Medulla oblongata (tissue), 1 donor: ENCODE data around the gene UGT1A8.

ENCODE experiments used
- DNase-seq: peaks from one replicate; pipeline ENCODE4 v3.0.0-alpha.2; 2015; ENCODE audit errors: extremely low spot score

The UGT1A8 gene

DNA sequence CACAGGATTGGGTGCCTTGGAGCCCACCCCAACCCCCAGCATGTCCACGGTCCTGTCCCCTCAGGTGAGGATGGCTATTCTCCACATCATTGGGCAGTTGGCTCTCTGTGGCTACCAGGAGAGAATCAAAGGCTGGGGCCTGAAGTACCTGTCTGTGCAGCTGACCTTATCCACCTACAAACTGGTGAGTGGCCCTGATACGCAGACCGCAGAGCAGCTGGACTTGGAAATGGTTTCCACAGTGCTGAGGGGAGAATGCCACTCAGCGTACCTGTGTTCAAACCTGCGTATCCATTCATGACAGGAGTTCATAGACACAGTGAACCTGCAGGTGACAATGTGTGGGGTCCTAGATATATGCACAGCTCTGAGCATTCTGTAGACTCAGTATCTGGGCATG is 182.3 kb downstream of the UGT1A8 start:
- DNase-seq, result no peak

DNA sequence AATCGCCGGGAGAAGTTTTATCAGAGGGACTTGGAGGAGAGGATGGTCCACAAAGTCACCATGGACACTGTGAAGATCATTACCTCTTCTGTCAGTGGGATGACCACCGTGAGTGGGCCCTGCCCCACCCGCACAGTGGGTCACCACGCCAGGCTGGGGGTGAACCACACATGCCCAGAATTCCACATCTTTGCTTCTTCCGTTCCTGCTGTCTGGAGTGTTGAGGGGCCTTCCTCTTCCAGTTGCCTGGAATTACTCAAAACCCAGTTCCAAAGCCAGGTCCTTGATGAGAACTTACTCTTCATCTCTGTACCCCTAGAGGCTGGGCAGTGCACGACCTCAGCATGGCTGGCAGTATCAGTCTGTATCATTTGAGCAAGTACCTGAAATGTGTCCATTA is 182.8 kb downstream of the UGT1A8 start:
- DNase-seq, result no peak

DNA sequence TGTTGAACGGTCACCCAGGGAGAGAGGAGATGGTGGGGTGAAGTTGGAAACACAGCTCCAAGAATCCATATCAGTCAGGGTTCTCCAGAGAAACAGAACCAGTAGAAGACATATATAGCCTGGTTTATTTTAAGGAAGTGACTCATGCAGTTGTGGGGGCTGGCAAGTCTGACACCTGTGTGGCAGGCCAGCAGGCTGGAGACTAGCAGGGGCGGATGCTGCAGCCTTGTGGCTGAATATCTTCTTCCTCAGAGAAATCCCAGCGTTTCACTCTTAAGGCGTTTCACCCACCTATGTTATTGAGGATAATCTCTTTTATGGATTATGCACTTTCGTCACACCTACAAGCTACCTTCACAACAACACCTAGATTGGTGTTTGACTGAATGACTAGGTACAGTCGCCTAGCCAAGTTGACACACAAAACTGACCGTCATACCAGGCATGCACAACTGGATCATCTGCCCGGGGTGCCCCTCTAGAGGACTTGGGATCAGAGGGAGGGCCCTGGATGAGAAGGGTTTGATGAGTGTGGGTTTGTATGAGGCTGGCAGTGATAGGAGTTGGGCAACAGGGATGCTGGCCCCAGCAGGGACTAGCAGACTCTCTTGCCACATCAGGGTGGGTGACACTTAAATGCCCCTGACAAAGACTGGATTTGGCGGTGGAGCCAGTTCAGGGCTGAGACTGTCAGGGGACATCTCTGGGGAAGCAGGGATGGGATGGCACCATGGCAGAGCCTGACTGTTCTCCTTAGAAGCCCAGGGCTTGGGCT is 184.1 kb downstream of the UGT1A8 start:
- DNase-seq, result no peak

DNA sequence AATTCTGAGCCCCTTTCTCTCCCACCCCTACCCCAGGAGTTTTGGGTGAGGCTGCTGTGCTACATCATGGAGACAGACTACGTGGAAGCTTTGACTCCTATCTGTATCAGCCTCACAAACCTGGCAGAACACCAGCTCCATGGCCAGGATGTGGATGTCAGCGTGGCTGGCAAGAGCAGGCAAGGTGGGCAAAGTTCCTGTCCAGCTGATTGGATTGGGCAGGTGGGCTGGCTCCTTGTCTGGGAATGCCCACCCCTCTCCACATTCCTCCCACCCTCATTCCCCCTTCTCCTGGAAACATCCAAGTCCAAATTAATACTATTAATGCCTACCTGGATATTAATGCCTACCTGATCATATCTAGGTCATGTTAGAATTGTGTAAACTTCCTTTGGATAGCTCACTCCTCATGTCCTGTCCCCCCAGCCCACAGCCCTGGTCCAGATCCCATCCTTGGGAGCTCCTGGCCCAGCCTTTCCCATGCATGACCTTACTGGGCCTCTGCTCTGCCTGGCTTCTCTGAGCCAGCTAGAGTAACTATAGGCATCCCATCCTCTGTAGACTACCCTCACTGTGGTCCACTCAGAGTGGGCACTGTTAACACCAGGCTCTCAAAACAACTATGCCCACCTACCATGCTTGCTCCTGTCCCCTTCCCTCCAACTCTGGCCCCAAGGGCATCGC is 184.8 kb downstream of the UGT1A8 start:
- no peak for DNase-seq

DNA sequence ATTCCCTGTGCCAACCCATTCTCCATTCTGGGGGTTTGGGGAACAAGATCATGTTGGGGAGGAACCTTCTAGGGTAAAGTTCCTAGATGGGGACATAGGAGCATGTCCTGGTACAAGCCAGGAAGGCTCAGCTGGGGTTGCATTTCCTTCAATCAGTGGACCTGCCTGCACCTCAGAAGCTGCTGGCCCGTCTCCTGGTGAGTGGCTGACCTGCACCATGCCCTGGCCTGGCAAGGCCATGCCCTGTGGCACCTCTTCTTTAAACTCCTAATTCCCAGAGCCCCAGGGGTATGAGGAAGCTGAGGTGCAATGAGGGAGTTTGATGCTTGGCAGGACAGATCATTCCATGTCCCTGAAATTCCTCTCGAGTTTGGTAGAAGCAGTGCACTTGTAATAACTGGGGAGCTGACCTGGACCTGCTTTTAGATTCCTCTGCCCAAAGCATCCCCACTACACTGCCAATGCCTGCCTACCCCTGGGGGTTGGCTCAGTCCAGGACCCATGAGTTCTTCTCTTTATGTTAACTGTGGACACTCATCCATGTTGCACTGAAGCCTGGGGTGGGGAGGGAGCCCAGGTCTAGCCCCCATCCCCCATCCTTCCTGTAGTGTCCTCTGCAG is 186.0 kb downstream of the UGT1A8 start:
- no peak for DNase-seq

DNA sequence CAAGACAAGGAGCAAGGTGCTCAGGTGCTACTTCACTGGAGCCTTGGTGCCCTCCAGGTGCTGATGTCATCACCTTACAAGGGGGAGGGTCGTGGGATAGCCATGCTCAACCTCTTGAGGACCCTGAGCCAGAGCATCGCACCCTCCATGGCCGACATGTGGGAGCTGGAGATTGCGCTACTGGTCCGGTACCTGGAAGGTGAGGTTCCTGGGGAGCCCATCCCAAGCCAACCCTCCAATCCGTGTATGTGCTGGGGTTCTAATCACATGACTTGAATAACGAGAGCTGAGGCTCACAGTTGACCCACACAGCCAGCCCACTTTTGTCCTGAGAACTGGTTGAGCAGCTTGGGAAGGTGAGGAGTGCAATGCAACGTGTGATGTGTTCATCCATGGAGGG is 186.6 kb downstream of the UGT1A8 start:
- DNase-seq, result no peak

DNA sequence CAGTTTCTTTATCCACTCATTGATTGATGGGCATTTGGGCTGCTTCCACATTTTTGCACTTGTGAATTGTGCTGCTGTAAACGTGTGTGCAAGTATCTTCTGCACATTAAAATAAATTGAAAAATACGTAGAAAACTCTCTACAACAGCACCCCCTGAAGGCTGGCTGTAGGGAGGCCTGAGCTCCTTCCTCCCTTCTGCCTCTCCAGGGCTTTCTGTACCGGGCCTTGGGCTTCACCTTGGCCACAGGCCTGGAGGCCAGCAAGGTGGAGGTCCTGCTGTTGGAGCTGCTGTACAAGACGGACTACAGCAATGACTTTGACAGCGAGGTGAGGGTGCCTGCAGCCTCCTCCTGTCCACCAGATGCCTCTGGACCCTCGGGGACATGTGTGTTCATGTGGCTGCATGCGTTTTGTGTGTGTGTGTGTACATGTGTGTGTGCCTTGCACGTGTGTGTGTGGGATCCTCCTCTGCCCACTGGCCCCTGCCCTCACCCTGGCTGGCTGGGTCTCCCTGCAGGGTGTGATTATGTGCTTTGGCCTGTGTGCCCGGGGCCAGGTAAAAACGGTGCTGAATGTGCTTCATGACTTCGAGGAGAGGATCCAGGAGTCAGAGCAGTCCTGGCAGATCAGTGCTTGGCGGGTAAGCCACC is 189.9 kb downstream of the UGT1A8 start:
- DNase-seq, result no peak

DNA sequence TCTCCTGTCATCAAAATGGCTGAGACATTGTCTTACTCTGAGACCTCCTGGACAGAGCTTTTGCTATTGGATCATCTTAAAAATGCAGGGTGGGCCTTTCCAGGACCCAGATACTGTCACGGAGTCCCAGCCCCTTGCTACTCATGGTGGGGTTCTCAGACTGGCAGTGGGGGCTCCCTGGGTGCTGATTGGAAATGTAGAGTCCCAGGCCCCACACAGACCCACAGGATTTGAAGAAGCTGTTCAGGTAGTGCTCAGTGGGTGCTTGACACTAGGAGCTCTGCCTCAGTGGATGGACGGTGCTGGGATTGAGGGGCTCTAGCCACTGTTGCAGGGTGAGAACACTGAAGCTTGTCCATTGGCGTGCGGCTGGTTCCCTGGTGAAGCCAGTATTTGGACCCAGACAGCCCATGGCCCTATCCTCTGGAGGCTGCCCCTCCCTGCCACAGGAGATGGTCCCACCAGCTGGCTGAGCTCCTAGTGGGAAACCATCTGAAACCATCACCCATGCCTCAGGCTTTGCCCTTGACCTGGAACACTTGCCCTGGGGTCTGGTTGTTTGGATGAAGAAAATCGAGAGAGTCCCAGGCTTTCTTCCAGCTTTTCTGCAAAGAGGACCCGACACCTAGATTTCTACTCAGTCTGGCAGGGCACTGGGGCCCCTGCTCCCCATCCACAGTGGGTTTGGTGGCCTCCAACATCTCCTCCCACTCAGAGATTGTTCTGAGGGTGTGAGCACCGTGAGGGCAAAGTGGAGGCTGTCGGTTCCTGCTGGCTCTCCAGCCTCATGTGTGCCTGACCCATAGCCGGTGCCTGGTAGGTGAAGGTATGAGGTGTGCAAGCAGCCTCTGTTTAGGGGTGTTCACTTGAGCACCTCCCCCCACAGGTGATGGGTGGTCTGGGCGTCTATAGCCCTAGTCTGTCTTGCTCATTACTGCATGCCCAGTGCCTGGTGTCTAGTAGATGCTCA is 190.8 kb downstream of the UGT1A8 start:
- DNase-seq, result no peak

DNA sequence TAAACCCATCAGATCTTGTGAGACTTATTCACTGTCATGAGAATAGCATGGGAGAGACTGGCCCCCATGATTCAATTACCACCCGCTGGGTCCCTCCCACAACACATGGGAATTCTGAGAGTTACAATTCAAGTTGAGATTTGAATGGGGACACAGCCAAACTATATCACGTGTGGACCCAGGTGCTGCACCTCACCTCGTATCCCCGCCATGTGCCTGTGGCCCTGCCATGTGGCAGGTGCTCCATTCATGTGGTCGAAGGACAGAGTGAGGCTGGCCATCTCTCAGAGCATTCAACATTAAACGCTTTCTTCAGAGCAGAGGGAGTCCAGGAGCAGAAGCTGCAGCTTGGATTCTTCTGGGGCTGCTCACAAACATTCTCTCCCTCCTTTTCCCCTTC is 193.0 kb downstream of the UGT1A8 start:
- no peak for DNase-seq

DNA sequence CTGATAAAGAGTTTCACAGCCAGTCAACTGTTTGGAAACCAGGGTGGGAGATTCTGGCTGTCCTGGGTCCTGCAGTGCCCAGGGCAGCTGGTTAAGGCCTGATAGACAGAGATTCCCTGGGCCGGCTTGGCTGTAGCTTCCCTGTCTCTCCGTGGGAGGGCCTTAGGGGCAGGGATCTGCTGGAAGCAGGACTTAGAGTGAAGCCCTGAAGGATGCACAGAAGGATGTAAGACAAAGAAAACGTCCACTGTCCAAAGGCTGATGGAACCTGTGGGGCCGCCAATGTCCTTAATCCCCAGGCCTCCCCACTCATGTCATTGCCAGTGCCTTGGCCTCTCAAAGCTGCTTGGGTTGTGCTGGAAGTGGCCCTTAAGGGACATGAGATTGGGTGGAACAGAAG is 193.7 kb downstream of the UGT1A8 start:
- DNase-seq, result no peak

DNA sequence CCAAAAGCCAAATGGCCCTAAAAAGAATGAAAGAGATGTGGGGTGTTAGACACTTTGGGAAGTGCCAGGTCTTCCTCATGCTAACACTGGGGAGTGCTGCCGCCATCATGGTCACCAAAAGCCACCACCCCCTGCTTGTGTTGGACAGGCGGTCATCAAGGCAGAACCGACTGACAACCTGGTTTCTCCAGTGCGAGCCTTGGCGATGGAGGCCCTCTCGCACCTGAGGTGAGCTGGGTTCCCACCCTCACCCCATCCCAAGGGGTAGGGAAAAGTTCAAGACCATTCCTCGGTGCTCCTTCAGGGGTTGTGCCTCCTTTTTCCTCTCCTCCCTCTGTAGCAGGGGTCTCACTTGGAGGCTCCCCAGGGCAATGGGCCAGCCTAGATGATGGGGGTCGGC is 194.3 kb downstream of the UGT1A8 start:
- DNase-seq, result no peak

DNA sequence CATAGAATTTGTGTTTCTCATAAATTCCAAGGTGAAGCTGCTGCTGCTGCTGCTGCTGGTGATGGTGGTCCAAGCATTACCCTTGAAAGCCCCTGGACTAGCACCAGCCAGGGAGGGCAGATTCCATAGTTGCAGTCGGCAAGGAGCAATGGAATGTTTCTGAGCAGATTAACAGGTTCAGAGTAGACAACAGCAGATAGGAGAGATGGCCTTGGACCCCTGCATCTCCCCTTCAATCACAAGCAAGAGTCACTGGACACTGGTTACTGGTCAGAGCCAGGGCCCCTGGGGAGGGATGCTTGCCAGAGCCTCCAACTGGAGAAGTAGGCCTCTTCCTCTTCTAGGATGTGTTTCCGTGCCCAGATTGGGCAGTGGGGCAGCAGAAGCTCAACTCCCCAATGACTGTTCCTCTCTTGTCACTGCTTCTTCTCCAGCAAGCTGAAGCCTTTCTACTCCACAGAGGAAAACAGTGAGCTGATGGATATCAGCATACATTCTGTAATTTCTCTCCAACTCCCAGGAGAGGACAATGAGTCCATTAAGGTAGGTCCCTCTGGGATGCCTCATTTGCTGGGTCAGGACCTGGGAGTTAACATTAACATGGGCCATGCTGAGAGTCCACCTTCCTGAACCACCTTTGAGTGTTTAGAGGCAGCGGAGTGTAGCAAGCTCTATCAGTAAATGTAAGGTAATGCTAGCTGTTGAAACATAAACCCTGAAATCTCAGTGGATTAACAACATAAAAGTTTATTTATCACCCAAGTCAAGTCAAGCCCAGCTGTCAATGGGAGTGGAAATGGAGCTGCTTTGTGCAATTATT is 196.0 kb downstream of the UGT1A8 start:
- no peak for DNase-seq

DNA sequence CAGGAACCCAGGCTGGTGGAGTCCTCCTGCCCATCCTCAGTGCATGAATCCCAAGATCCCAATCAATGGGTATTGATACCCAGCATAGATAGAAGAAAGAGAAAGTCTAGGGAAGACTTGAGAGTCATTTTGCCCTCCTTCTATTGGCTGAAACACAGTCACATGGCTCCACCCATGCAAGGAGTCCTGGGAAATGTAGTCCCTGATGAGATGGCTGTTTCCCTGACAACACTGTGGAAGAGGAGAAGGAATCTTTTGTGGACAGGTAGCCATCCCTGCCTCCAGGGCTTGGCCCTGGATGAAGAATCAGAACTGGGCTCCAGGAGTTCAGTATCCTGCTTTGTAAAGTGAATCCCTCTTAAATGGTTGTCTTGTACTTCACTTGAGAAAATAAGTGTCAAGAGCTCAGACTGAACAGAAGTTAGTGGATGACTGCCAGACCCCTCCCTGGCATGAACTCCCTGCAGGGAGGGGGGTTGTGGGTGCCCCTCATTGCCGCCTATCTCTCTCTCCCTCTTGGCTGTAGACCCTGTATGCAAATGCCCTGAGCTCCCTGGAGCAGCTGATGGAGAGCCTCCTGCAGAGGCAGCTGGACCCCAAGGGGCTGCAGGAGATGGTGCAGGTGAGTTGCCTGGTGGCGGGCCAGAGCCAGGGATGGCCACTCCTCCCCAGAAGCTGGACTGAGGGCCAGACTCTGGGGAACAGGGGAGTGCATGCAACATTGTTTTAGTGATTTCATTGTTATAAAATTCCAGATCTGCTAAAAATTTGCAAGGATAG is 196.8 kb downstream of the UGT1A8 start:
- no peak for DNase-seq

DNA sequence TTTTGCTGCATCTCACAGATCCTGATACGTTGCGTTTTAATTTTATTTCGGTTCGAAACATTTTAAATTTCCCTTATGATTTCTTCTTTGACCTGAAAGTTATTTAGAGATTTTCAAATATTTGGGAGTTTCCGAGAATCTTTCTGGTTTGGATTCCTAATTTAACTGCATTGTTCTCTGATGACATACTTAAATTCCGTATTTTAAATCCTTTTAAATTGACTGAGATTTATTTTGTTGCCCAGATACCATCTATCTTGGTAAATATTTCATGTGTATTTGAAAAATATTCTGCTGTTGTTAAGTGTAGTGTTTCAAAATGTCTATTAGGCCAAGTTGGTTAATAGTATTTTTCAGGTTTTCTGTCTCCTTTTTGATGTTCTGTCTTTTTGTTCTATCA is 198.4 kb downstream of the UGT1A8 start:
- DNase-seq, result no peak

DNA sequence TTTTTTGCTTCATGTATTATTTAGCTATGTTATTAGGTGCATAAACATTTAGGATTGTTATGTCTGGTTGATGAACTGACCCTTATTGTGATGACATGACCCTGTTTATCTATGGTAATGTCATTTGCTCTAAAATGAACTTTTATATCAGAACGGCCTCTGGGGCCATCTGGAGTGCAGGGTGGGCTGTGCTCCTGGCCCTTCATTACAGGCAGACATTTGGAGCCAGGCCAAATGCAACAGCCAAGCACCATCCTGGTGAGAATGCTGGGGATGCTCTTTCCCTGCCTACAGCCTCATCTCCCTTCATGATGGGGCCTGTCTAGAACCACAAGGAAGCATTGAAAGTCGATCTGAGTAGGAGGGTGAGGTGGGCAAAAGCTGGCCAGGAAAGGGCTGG is 198.9 kb downstream of the UGT1A8 start:
- DNase-seq, result no peak

DNA sequence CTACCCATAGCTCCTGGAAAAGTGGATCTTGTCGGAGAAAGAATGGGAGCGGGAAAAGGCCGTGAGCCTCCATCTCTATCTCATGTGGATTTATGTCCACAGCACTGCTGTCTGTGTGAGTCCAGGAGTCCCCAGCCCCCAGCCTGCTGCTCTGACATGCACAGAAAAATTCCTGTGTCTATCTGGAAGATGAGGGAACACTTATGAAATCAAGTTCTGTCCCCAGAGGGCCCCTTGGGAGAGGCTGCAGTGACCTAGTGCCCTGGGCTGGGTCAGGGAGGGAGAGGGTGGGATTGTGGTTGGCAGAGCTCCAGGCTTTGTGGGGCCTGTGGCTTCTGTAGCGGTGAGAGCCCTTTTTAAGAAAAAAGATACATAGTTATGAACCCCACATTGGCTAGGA is 199.3 kb downstream of the UGT1A8 start:
- DNase-seq, result no peak

DNA sequence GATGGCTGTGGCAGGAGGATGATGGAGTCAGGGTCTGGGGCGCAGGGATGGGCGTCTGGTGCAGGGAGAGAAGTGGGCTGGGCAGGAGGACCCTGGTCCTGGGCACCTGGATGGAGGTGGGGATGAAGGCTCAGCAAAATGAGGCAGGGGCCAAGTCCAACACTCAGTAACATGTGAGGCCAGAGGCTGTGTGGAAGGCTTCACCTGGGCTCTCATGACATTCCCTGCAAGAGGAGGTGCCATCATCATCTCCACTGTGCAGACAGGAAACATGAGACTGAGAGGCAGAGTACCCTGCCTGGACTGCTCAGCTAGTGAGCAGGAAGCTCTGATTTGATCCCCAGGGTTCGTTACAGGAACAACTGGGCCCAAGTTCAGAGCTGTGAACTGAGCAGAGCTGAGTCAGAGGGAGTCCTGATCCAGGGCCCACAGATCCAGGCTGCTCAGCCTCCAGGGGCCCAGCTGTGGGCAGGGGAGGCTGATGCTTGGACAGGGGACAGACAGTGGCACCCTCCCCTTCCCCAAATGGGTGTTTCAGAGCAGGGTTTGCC is 200.0 kb downstream of the UGT1A8 start:
- DNase-seq, result no peak

DNA sequence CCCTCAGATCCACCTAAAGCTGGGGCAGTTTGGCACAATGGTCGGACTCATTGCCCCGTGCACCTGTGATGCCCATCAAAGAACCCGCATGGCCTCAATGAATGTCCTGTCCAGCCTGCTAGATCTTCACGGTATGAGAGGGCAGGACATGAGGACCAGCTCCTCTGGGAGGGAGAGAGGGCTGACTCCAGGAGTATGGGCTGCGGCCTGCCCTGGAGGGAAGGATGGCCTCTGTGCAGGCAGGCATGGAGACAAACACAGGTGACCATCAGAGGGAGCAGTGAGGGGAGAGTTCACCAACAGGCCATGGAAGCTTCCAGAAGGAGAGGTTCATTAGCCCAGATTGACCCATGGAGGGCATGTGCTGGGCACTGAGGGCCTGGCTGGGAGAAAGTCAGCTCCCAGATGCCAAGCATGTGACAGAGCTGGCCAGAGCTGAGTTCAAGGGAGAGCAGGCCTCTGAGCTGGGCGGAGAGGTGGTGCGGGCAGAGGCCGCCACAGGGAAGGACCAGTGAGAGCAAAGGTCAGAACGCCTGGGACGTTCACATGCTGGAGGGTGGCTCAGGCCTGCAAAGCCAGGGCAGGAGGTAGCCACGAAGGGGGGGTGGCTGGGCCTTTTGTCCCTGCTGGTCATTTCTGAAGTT is 200.7 kb downstream of the UGT1A8 start:
- DNase-seq, result no peak
